HepG2 (cell line): Measurements from ENCODE around the gene MPV17L2. TPM values are rescaled to one million over a fixed set of nuclear protein-coding genes. Genes with fewer than 3 reads are reported as not detected.

Experiments
- ATAC-seq: fragments of 200-7000 bp; cut with Tn5 transposase; 3 replicates; pipeline ENCODE4 v1.9.1; 2020; ENCODE audit warnings: mild to moderate bottlenecking, moderate library complexity
- BruUV-seq: library from RNA; stranded (reverse); fragments of 400-500 nt; replicated peaks from 2 replicates; lab custom pipeline; 2021; lab: Mats Ljungman, UMichigan
- CTCF ChIA-PET: fragments of 300-600 bp; formaldehyde crosslinking; extraction: SDS; loops from one replicate; lab custom pipeline; 2021; ENCODE audit warnings: low total read pairs, inconsistent platforms, low intra/inter-chr PET ratio; lab: Yijun Ruan, JAX
- POLR2A ChIA-PET: fragments of 350-600 bp; sonication (Branson Sonifier 250); formaldehyde crosslinking; loops from one replicate; lab custom pipeline; 2020; ENCODE audit warnings: antibody characterized with exemption, inconsistent platforms; lab: Yijun Ruan, JAX
- DNase-seq: peaks from one replicate; pipeline ENCODE4 v3.0.0-alpha.2; 2015; ENCODE audit warnings: low spot score
- FAIRE-seq: peaks from 3 replicates; lab custom pipeline; 2011; peaks lifted over from hg19 to GRCh38; lab: Jason Lieb, UNC
- H2AFZ ChIP-seq: one replicate; pipeline ENCODE4 v1.6.1; 2011; ENCODE audit warnings: low read length, inconsistent platforms
- H3K27ac ChIP-seq: fragments of 300-600 bp; 3 replicates; pipeline ENCODE4 v1.8.0; 2011; ENCODE audit warnings: mixed run types, mild to moderate bottlenecking, mixed read lengths, low read length, inconsistent platforms; ENCODE audit not compliant: insufficient read depth; ENCODE audit errors: extremely low read length
- H3K27me3 ChIP-seq, 2 experiments: fragments of 200-600 bp in 1 of 2; 2 replicates in 1 of 2; 3 replicates in 1 of 2; pipeline versions ENCODE4 v1.6.0 to v1.8.0; 2011; ENCODE audit warnings: low read length in 2 of 2, mild to moderate bottlenecking in 2 of 2, moderate library complexity in 2 of 2, inconsistent platforms in 1 of 2; ENCODE audit not compliant: insufficient read depth in 2 of 2, control insufficient read depth in 1 of 2
- H3K36me3 ChIP-seq, 2 experiments: fragments of 200-600 bp in 1 of 2; replicated peaks in 1 of 2; 2 replicates in 1 of 2; 3 replicates in 1 of 2; pipeline versions ENCODE4 v1.5.1 to v1.8.0; 2011; ENCODE audit warnings: low read length in 2 of 2, inconsistent platforms in 1 of 2; ENCODE audit not compliant: insufficient read depth in 2 of 2, control insufficient read depth in 1 of 2
- H3K4me1 ChIP-seq: 2 replicates; pipeline ENCODE4 v1.5.1; 2012; ENCODE audit warnings: low read length, inconsistent platforms; ENCODE audit not compliant: insufficient read depth
- H3K4me2 ChIP-seq: 2 replicates; pipeline ENCODE4 v1.6.0; 2011; ENCODE audit warnings: low read depth, low read length, inconsistent platforms
- H3K4me3 ChIP-seq, 3 experiments: fragments of 200-600 bp in 1 of 3; sonication (generic), shearing (Covaris generic) in 1 of 3; replicated peaks in 1 of 3; 2 replicates each; pipeline ENCODE4 v1.5.1; 2011 to 2016; ENCODE audit warnings: low read length in 3 of 3, inconsistent platforms in 2 of 3, low read depth in 2 of 3, mild to moderate bottlenecking in 2 of 3, control low read depth in 1 of 3, mixed read lengths in 1 of 3; ENCODE audit not compliant: insufficient read depth in 1 of 3
- H3K79me2 ChIP-seq: one replicate; pipeline ENCODE4 v1.6.1; 2011; ENCODE audit warnings: low read length, inconsistent platforms; ENCODE audit not compliant: insufficient read depth
- H3K9ac ChIP-seq: 2 replicates; pipeline ENCODE4 v1.6.0; 2011; ENCODE audit warnings: mild to moderate bottlenecking, low read depth, low read length, inconsistent platforms; ENCODE audit not compliant: insufficient read depth
- H3K9me3 ChIP-seq: 2 replicates; pipeline ENCODE4 v1.5.1; 2012; ENCODE audit warnings: mild to moderate bottlenecking, low read length
- H4K20me1 ChIP-seq: 2 replicates; pipeline ENCODE4 v1.6.0; 2011; ENCODE audit warnings: inconsistent platforms, mild to moderate bottlenecking, low read length, moderate library complexity; ENCODE audit not compliant: insufficient read depth
- CAMTA2 ChIP-seq: sonication (generic); formaldehyde crosslinking; IDR thresholded peaks from 2 replicates; pipeline ENCODE4 v1.4.0; 2020; ENCODE audit warnings: mild to moderate bottlenecking, missing genetic modification reagents, borderline replicate concordance
- CCDC6 ChIP-seq: sonication (generic); formaldehyde crosslinking; IDR thresholded peaks from 2 replicates; pipeline ENCODE4 v1.8.1; 2022; ENCODE audit warnings: mild to moderate bottlenecking, missing genetic modification reagents, moderate library complexity
- GPN1 ChIP-seq: sonication (generic); formaldehyde crosslinking; IDR thresholded peaks from 2 replicates; pipeline ENCODE4 v1.5.1; 2020; ENCODE audit warnings: missing genetic modification reagents, borderline replicate concordance
- MTA1 ChIP-seq: sonication (generic); formaldehyde crosslinking; IDR thresholded peaks from 2 replicates; pipeline ENCODE4 v1.4.0; 2020; ENCODE audit warnings: missing genetic modification reagents, mild to moderate bottlenecking, borderline replicate concordance
- NCOA1 ChIP-seq: sonication (generic); formaldehyde crosslinking; IDR thresholded peaks from 2 replicates; pipeline ENCODE4 v1.9.0; 2021; ENCODE audit warnings: missing genetic modification reagents
- NFKB2 ChIP-seq: sonication (generic); formaldehyde crosslinking; IDR thresholded peaks from 2 replicates; pipeline ENCODE4 v1.4.0; 2020; ENCODE audit warnings: missing genetic modification reagents, borderline replicate concordance
- RBM39 ChIP-seq: fragments of 200-400 bp; formaldehyde crosslinking; IDR thresholded peaks from one replicate; pipeline ENCODE4 v1.6.1; 2018; ENCODE audit warnings: antibody characterized with exemption, mild to moderate bottlenecking, low read depth, low read length; ENCODE audit not compliant: poor library complexity, severe bottlenecking
- ZBTB38 ChIP-seq: sonication (generic); formaldehyde crosslinking; IDR thresholded peaks from 2 replicates; pipeline ENCODE4 v1.5.1; 2020; ENCODE audit warnings: mild to moderate bottlenecking, missing genetic modification reagents
- ZFP36L1 ChIP-seq: sonication (generic); formaldehyde crosslinking; IDR thresholded peaks from 2 replicates; pipeline ENCODE4 v1.8.0; 2022; ENCODE audit warnings: mild to moderate bottlenecking, missing genetic modification reagents, moderate library complexity
- ZNF746 ChIP-seq: sonication (generic); formaldehyde crosslinking; IDR thresholded peaks from 2 replicates; pipeline ENCODE4 v1.8.0; 2022; ENCODE audit warnings: mild to moderate bottlenecking, missing genetic modification reagents
- WGBS: methylation state at CpG from one replicate; pipeline ENCODE4 v1.1.6; 2017; ENCODE audit warnings: low lambda C conversion rate; 5-methylcytosine and 5-hydroxymethylcytosine counted together
- in situ Hi-C: cut with HindIII; loops from 2 replicates; pipeline ENCODE4 v1.10.0; 2017; ENCODE audit warnings: low pct_unique_long_range_greater_than_20kb; ENCODE audit not compliant: extremely low pct_ligation_motif_present
- intact Hi-C: fragments of 100-400 bp; cut with micrococcal nuclease; formaldehyde crosslinking; loops from one replicate; pipeline ENCODE4 v1.10.0; 2022; ENCODE audit not compliant: unreplicated experiment
- polyA plus RNA-seq, 8 experiments: library from polyadenylated mRNA; depleted of rRNA in 3 of 8; stranded (reverse) in 7 of 8; unstranded in 1 of 8; fragments of >200 nt; fragmentation: Illumina TruSeq in 4 of 8; extraction: Trizol in 4 of 8; gene quantifications; 2 replicates each; pipeline versions ENCODE4 v1.2.1 to v1.2.3, GENCODE V29; 2011 to 2016; ENCODE audit warnings: low read depth in 4 of 8, missing spikeins in 1 of 8, mixed read lengths in 1 of 8; ENCODE audit not compliant: insufficient read depth in 1 of 8
- total RNA-seq, 5 experiments: library from RNA; depleted of rRNA; stranded (reverse); fragments of >200 nt; fragmentation: Illumina TruSeq; extraction: Trizol; gene quantifications; 2 replicates each; pipeline ENCODE4 v1.2.3, GENCODE V29; 2016; ENCODE audit warnings: low read depth in 1 of 5
- TF ChIP-seq, protein P1 (sequence below): sonication (generic); formaldehyde crosslinking; conservative IDR thresholded peaks from 2 replicates; pipeline ENCODE4 v1.8.0; 2022; ENCODE audit warnings: mild to moderate bottlenecking, moderate library complexity, missing genetic modification reagents

Gene MPV17L2
- total and polyA plus RNA-seq, 2 of the 13 experiments (the other 11 are each of a cell fraction or from before 2014, with no cell fraction given): 13.6 to 16.7 TPM

DNA sequence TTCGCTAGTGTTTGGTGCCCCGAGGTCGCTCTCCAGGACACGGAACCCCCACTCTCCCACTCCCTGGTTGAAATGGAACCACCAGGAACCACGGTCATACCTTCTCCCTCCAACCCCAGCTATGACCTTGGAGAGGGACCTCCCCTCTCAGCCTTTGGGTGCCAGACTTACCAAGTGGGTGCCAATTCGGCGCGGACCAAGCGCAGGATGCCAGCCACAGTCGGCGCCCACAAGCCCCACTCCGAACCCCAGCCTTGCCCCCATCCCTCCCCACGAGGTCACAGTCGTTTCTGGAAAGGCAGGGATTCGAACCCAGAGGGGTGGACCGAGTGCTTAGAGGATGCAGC is 32.3 kb downstream of the MPV17L2 start:
- ChIA-PET POLR2A (interaction anchor here (1.8 kb wide), 1 partner anchor 74 kb away, joined by 4 read pairs; no protein-coding TSS in a partner anchor), CTCF (no interaction called here)
- peaks cover 51% of the 10 kb centered on the region for H3K4me1 ChIP-seq
- no peaks in the 10 kb centered on the region for H4K20me1 ChIP-seq
- H2AFZ ChIP-seq: no peak overlapping the region
- 61% methylated on average over 14 of the region's 16 CpGs for WGBS
- peak overlapping the region; percentile 54 to 80 (median 56) for H3K4me3 ChIP-seq
- ATAC-seq (no peak), FAIRE-seq (no peak), DNase-seq (no peak)
- H3K4me2 ChIP-seq: peak overlapping the region; percentile 95
- BruUV-seq: no TSS peak
- peak; percentile 11 for TF ChIP-seq RBM39
- TF ChIP-seq MTA1 (CRISPR knock-in tag): 0 out of 2 replicates have a peak, but pooled peaks have one; percentile 3
- TF ChIP-seq ZNF746 (CRISPR knock-in tag): no peak
- TF ChIP-seq NFKB2 (CRISPR knock-in tag): no peak
- TF ChIP-seq, protein P1, sequence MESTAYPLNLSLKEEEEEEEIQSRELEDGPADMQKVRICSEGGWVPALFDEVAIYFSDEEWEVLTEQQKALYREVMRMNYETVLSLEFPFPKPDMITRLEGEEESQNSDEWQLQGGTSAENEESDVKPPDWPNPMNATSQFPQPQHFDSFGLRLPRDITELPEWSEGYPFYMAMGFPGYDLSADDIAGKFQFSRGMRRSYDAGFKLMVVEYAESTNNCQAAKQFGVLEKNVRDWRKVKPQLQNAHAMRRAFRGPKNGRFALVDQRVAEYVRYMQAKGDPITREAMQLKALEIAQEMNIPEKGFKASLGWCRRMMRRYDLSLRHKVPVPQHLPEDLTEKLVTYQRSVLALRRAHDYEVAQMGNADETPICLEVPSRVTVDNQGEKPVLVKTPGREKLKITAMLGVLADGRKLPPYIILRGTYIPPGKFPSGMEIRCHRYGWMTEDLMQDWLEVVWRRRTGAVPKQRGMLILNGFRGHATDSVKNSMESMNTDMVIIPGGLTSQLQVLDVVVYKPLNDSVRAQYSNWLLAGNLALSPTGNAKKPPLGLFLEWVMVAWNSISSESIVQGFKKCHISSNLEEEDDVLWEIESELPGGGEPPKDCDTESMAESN (CRISPR knock-in tag): no peak
- no peak for TF ChIP-seq NCOA1 (CRISPR knock-in tag)
- TF ChIP-seq GPN1: no peak
- TF ChIP-seq CAMTA2 (CRISPR knock-in tag): 0 out of 2 replicates have a peak, but pooled peaks have one; percentile 10
- no peak for TF ChIP-seq ZFP36L1 (CRISPR knock-in tag)
- no peak for TF ChIP-seq CCDC6 (CRISPR knock-in tag)
- TF ChIP-seq ZBTB38: 0 out of 2 replicates have a peak, but pooled peaks have one; percentile 39
- H3K27ac ChIP-seq: no peak overlapping the region
- no peaks in the 10 kb centered on the region for H3K36me3 ChIP-seq
- intact Hi-C loops (no loop called here), in situ Hi-C loops (no loop called here)
- peak overlapping the region; percentile 60; the same call in 1 of the 2 replicates for H3K9ac ChIP-seq
- peaks cover 0 to under 1% of the 10 kb centered on the region in 2 experiments; a peak in 1 of 5 replicates for H3K27me3 ChIP-seq
- H3K9me3 ChIP-seq: no peaks in the 10 kb centered on the region
- no peaks in the 10 kb centered on the region for H3K79me2 ChIP-seq
